Caco-2 (cell line): ENCODE measurements around the gene JUND. TPM values are rescaled to one million over a fixed set of nuclear protein-coding genes. Genes with fewer than 3 reads are reported as not detected.

Experiments used
- BruUV-seq: library from RNA; stranded (reverse); fragments of 400-500 nt; replicated peaks from 2 replicates; lab custom pipeline; 2021; lab: Mats Ljungman, UMichigan
- CTCF ChIA-PET: fragments of 300-600 bp; sonication (Branson Sonifier 250); formaldehyde crosslinking; loops from one replicate; lab custom pipeline; 2022; ENCODE audit warnings: antibody characterized with exemption; lab: Charles Lee
- POLR2A ChIA-PET: fragments of 300-600 bp; sonication (Branson Sonifier 250); formaldehyde crosslinking; loops from one replicate; lab custom pipeline; 2022; ENCODE audit warnings: antibody characterized with exemption; lab: Charles Lee
- DNase-seq, 2 experiments: peaks; one replicate each; pipeline versions ENCODE4 v3.0.0 to v3.0.0-alpha.2; 2020 to 2022
- H3K27me3 ChIP-seq: replicated peaks from 2 replicates; pipeline ENCODE4 v1.6.0; 2011; ENCODE audit warnings: low read length; ENCODE audit not compliant: control insufficient read depth, insufficient read depth
- H3K36me3 ChIP-seq: 2 replicates; pipeline ENCODE4 v1.5.1; 2011; ENCODE audit warnings: low read length; ENCODE audit not compliant: control insufficient read depth, insufficient read depth
- H3K4me1 ChIP-seq: fragments of 250-450 bp; sonication (Bioruptor Pico); 2 replicates; pipeline ENCODE4 v1.5.1; 2020; ENCODE audit warnings: mild to moderate bottlenecking
- H3K4me3 ChIP-seq: 2 replicates; pipeline ENCODE4 v1.5.1; 2011; ENCODE audit warnings: low read depth, mild to moderate bottlenecking, control low read depth, low read length
- H3K9me3 ChIP-seq: fragments of 250-450 bp; sonication (Bioruptor Pico); 2 replicates; pipeline ENCODE4 v1.5.1; 2020; ENCODE audit warnings: mild to moderate bottlenecking, moderate library complexity
- H3K27ac Mint-ChIP-seq: one replicate; pipeline ENCODE4 v1.8.0; 2022; ENCODE audit warnings: mixed read lengths; ENCODE audit not compliant: unreplicated experiment
- H3K27me3 Mint-ChIP-seq: one replicate; pipeline ENCODE4 v1.8.0; 2022; ENCODE audit warnings: mixed read lengths; ENCODE audit not compliant: insufficient read depth, unreplicated experiment
- H3K36me3 Mint-ChIP-seq: one replicate; pipeline ENCODE4 v1.8.0; 2022; ENCODE audit warnings: mild to moderate bottlenecking, mixed read lengths; ENCODE audit not compliant: insufficient read depth, unreplicated experiment
- H3K4me1 Mint-ChIP-seq: one replicate; pipeline ENCODE4 v1.8.0; 2022; ENCODE audit warnings: low read depth, mixed read lengths; ENCODE audit not compliant: unreplicated experiment
- H3K4me3 Mint-ChIP-seq: one replicate; pipeline ENCODE4 v1.8.0; 2022; ENCODE audit warnings: mild to moderate bottlenecking, moderate library complexity, mixed read lengths; ENCODE audit not compliant: unreplicated experiment
- H3K9me3 Mint-ChIP-seq: one replicate; pipeline ENCODE4 v1.8.0; 2022; ENCODE audit warnings: mixed read lengths; ENCODE audit not compliant: unreplicated experiment
- CTCF ChIP-seq, 2 experiments: fragments of 200-600 bp in 1 of 2; IDR thresholded peaks; 1 replicate in 1 of 2; 2 replicates in 1 of 2; pipeline versions ENCODE4 v1.5.1 to v1.8.0; 2011 to 2022; ENCODE audit warnings: antibody characterized with exemption in 1 of 2, control low read depth in 1 of 2, inconsistent platforms in 1 of 2, low read depth in 1 of 2, low read length in 1 of 2, mild to moderate bottlenecking in 1 of 2, moderate library complexity in 1 of 2; ENCODE audit not compliant: insufficient read depth in 1 of 2, severe bottlenecking in 1 of 2, unreplicated experiment in 1 of 2
- intact Hi-C: fragments of 100-400 bp; cut with micrococcal nuclease; formaldehyde crosslinking; loops from one replicate; pipeline ENCODE4 v1.10.0; 2022; ENCODE audit not compliant: unreplicated experiment
- total RNA-seq: library from RNA; stranded (reverse); gene quantifications from 2 replicates; pipeline ENCODE4 v1.2.3, GENCODE V29; 2022

Gene JUND
- total RNA-seq, 1 experiment from 2014 or later, result 75.5 TPM

DNA sequence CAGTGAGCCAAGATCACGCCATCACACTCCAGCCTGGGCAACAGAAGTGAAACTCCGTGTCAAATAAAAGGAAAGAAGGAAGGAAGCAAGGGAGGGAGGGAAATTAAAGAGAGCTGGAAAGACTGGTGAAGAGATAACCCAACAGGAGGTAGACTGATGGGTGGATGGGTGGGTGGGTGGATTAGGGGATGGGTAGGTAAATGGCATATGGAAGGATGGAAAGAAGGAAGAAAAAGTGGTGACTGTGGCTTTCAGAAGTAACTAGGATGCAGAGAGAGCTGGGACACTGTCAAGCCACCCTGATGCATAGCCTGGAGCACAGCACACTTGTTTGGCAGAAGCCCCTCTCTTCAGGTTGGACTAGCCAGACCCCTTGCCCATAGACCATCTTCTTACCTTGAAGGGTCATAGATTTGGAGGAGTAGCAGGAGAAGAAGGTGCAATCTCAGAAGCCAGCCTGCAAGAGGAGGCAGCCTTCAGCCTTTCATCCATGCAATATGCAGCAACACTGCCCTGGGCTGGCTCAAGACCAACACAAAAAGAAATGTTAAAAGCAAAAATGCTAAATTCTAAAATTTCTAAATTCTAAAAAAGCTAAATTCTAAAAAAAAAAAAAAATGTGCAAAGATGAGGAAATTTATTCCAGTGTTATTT is 12.2 kb downstream of the JUND start:
- ChIA-PET POLR2A (interaction anchor here (0.6 kb wide), 1 partner anchor 208 kb away, joined by 5 read pairs; no protein-coding TSS in a partner anchor), CTCF (interaction anchor here (0.6 kb wide), 1 partner anchor 14 kb away, joined by 3 read pairs; no protein-coding TSS in a partner anchor)
- Histone ChIP-seq H3K4me3 (no peak overlapping the region), H3K36me3 (no peaks in the 10 kb centered on the region; the same call in 1 of the 2 replicates), H3K4me1 (peaks cover under 1% of the 10 kb centered on the region), H3K9me3 (no peaks in the 10 kb centered on the region), H3K27me3 (no peaks in the 10 kb centered on the region)
- Mint-ChIP-seq H3K9me3 (no peaks in the 10 kb centered on the region), H3K36me3 (peaks cover 55% of the 10 kb centered on the region), H3K4me3 (no peak overlapping the region), H3K27ac (no peak overlapping the region), H3K4me1 (no peaks in the 10 kb centered on the region), H3K27me3 (no peaks in the 10 kb centered on the region)
- BruUV-seq, result no TSS peak
- intact Hi-C loops, result no loop called here
- no peak for DNase-seq
- no peak for TF ChIP-seq CTCF (IDR thresholded peaks at IDR 0.05; ENCODE audit: insufficient read depth in 1 of 2, low read depth in 1 of 2, low read length in 1 of 2, severe bottlenecking in 1 of 2, unreplicated experiment in 1 of 2)

GRCh38 chr19:18266771-18267686 is 14.4 kb downstream of the JUND start:
- H3K27me3 ChIP-seq, result no peaks in the 10 kb centered on the region
- BruUV-seq, result no TSS peak
- intact Hi-C loops, result no loop called here
- H3K4me1 ChIP-seq, result no peaks in the 10 kb centered on the region
- Mint-ChIP-seq H3K36me3 (peaks cover 34% of the 10 kb centered on the region), H3K9me3 (no peaks in the 10 kb centered on the region), H3K27me3 (no peaks in the 10 kb centered on the region), H3K4me3 (no peak overlapping the region), H3K27ac (no peak overlapping the region), H3K4me1 (no peaks in the 10 kb centered on the region)
- TF ChIP-seq CTCF (IDR thresholded peaks at IDR 0.05; ENCODE audit: insufficient read depth in 1 of 2, low read depth in 1 of 2, low read length in 1 of 2, severe bottlenecking in 1 of 2, unreplicated experiment in 1 of 2), result no peak
- ChIA-PET CTCF (no interaction called here), POLR2A (no interaction called here)
- DNase-seq, result no peak
- no peaks in the 10 kb centered on the region for H3K9me3 ChIP-seq
- H3K36me3 ChIP-seq, result no peaks in the 10 kb centered on the region
- H3K4me3 ChIP-seq, result no peak overlapping the region

DNA sequence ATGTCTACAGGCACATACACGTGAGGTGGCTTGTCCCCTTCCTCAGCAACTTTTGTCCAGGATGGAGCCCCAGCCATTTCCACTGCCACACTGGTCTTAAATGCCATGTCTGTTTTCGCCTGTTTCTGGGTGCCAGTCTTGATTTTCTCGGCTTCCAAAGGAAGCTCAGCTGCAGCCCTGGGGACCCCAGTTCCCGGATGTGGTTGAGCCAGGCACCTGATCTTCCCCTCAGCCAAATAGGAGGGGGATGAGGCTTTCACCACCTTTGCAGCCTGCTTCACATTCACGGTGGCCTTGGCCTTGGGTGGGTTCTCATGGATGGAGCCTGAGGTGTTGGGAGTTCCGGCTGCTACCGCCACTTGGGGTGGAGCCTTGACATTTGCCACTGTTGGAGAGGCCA is 15.8 kb downstream of the JUND start:
- Histone ChIP-seq H3K27me3 (no peaks in the 10 kb centered on the region; the same call in 1 of the 2 replicates), H3K9me3 (no peaks in the 10 kb centered on the region), H3K4me1 (no peaks in the 10 kb centered on the region), H3K4me3 (no peak overlapping the region), H3K36me3 (no peaks in the 10 kb centered on the region)
- no peak for DNase-seq
- H3K27me3 Mint-ChIP-seq, result no peaks in the 10 kb centered on the region
- CTCF ChIA-PET, result no interaction called here
- intact Hi-C loops, result no loop called here
- TF ChIP-seq CTCF (IDR thresholded peaks at IDR 0.05; ENCODE audit: insufficient read depth in 1 of 2, low read depth in 1 of 2, low read length in 1 of 2, severe bottlenecking in 1 of 2, unreplicated experiment in 1 of 2), result no peak
- no peaks in the 10 kb centered on the region for H3K4me1 Mint-ChIP-seq
- no peak overlapping the region for H3K4me3 Mint-ChIP-seq
- POLR2A ChIA-PET, result no interaction called here
- H3K9me3 Mint-ChIP-seq, result no peaks in the 10 kb centered on the region
- H3K36me3 Mint-ChIP-seq, result peaks cover 23% of the 10 kb centered on the region
- BruUV-seq, result no TSS peak
- no peak overlapping the region for H3K27ac Mint-ChIP-seq
